Mesendoderm (in vitro differentiated cells): Measurements from ENCODE around the gene TXN2. TPM values are rescaled to one million over a fixed set of nuclear protein-coding genes. Genes with fewer than 3 reads are reported as not detected.

Experiments
- DNase-seq: peaks from one replicate; pipeline ENCODE4 v3.0.0; 2013
- H2AK5ac ChIP-seq: 2 replicates; pipeline ENCODE4 v1.6.1; 2013; ENCODE audit warnings: low read length, inconsistent platforms
- H2BK120ac ChIP-seq: 2 replicates; pipeline ENCODE4 v1.6.1; 2013; ENCODE audit warnings: low read depth, mild to moderate bottlenecking, low read length, moderate library complexity, mixed read lengths
- H2BK15ac ChIP-seq: replicated peaks from 2 replicates; pipeline ENCODE4 v1.6.1; 2013; ENCODE audit warnings: low read depth, mild to moderate bottlenecking, moderate library complexity
- H2BK5ac ChIP-seq: 2 replicates; pipeline ENCODE4 v1.6.1; 2013; ENCODE audit warnings: low read length, inconsistent platforms
- H3K18ac ChIP-seq: 2 replicates; pipeline ENCODE4 v1.6.1; 2013; ENCODE audit warnings: mild to moderate bottlenecking, low read length, mixed read lengths
- H3K23ac ChIP-seq: one replicate; pipeline ENCODE4 v1.6.1; 2013; ENCODE audit warnings: low read length
- H3K27ac ChIP-seq: 2 replicates; pipeline ENCODE4 v1.5.1; 2013; ENCODE audit warnings: low read depth, mild to moderate bottlenecking, inconsistent platforms, low read length, moderate library complexity
- H3K27me3 ChIP-seq: 2 replicates; pipeline ENCODE4 v1.6.1; 2013; ENCODE audit warnings: low read length, control low read depth, mild to moderate bottlenecking, inconsistent platforms; ENCODE audit not compliant: insufficient read depth, poor library complexity
- H3K36me3 ChIP-seq: 2 replicates; pipeline ENCODE4 v1.6.1; 2013; ENCODE audit warnings: low read length, inconsistent platforms; ENCODE audit not compliant: control insufficient read depth, insufficient read depth
- H3K4ac ChIP-seq: one replicate; pipeline ENCODE4 v1.6.1; 2013; ENCODE audit warnings: low read depth, mild to moderate bottlenecking, low read length, moderate library complexity
- H3K4me1 ChIP-seq: 2 replicates; pipeline ENCODE4 v1.6.1; 2013; ENCODE audit warnings: low read depth, low read length, inconsistent platforms; ENCODE audit not compliant: control insufficient read depth
- H3K4me2 ChIP-seq: 2 replicates; pipeline ENCODE4 v1.6.1; 2013; ENCODE audit warnings: low read length
- H3K4me3 ChIP-seq: 2 replicates; pipeline ENCODE4 v1.5.1; 2013; ENCODE audit warnings: mild to moderate bottlenecking, low read length
- H3K56ac ChIP-seq: one replicate; pipeline ENCODE4 v1.6.1; 2013; ENCODE audit warnings: low read length
- H3K79me1 ChIP-seq: 2 replicates; pipeline ENCODE4 v1.6.1; 2013; ENCODE audit warnings: low read length, inconsistent platforms
- H3K79me2 ChIP-seq: 2 replicates; pipeline ENCODE4 v1.6.1; 2013; ENCODE audit warnings: mild to moderate bottlenecking, low read length; ENCODE audit not compliant: control insufficient read depth, insufficient read depth
- H3K9ac ChIP-seq: 2 replicates; pipeline ENCODE4 v1.6.1; 2013; ENCODE audit warnings: low read length, inconsistent platforms
- H4K5ac ChIP-seq: one replicate; pipeline ENCODE4 v1.6.1; 2013; ENCODE audit warnings: low read length
- H4K8ac ChIP-seq: one replicate; pipeline ENCODE4 v1.6.1; 2013; ENCODE audit warnings: low read depth, mild to moderate bottlenecking, control low read depth, low read length, moderate library complexity
- WGBS: extraction: QIAGEN DNeasy Blood & Tissue Kit; methylation state at CpG from one replicate; pipeline ENCODE4 v1.1.7; 2013; ENCODE audit warnings: low lambda C conversion rate, missing lambda C conversion rate; ENCODE audit not compliant: insufficient coverage; ENCODE audit errors: extremely low coverage; 5-methylcytosine and 5-hydroxymethylcytosine counted together
- polyA plus RNA-seq, 2 experiments: library from polyadenylated mRNA; stranded (reverse); fragments of 200-250 nt; gene quantifications; one replicate each; pipeline ENCODE4 v1.2.3, GENCODE V29; 2013

The TXN2 gene
- 46.4 TPM for polyA plus RNA-seq (2013, experiment 1 of 2)
- 47.9 TPM for polyA plus RNA-seq (2013, experiment 2 of 2)

GRCh38 chr22:36481393-36482168, at the start of gene TXN2:
TSS of gene TXN2 (minus strand) at chr22:36481640. CDS start at chr22:36480837, 803 bp downstream.
- peak within 1 kb of the TSS; percentile 94 for H3K4ac ChIP-seq
- DNase-seq, result peak; percentile 98
- H3K9ac ChIP-seq, result peak within 1 kb of the TSS; percentile 72
- H2BK120ac ChIP-seq, result no peak within 1 kb of the TSS
- H3K4me1 ChIP-seq, result peaks cover 3% of the 10 kb centered on the region
- no peak within 1 kb of the TSS for H3K23ac ChIP-seq
- no peaks in the 10 kb centered on the region for H3K36me3 ChIP-seq
- H3K4me3 ChIP-seq, result peak within 1 kb of the TSS; percentile 43
- H2BK15ac ChIP-seq, result no peak within 1 kb of the TSS
- H3K27me3 ChIP-seq, result no peaks in the 10 kb centered on the region
- H4K5ac ChIP-seq, result peak within 1 kb of the TSS; percentile 81
- H3K18ac ChIP-seq, result peak within 1 kb of the TSS; percentile 63
- H3K27ac ChIP-seq, result peak within 1 kb of the TSS; percentile 66
- peaks cover 4% of the 10 kb centered on the region for H3K79me1 ChIP-seq
- no CpG with 5 or more reads among the region's 62 CpGs for WGBS
- H3K79me2 ChIP-seq, result no peaks in the 10 kb centered on the region
- peak within 1 kb of the TSS; percentile 83 for H4K8ac ChIP-seq
- H2AK5ac ChIP-seq, result peak within 1 kb of the TSS; percentile 35
- no peak within 1 kb of the TSS for H2BK5ac ChIP-seq
- peak within 1 kb of the TSS; percentile 87 for H3K56ac ChIP-seq
- peak within 1 kb of the TSS; percentile 68 for H3K4me2 ChIP-seq

GRCh38 chr22:36528795-36529751, 47.6 kb upstream of the TXN2 start, which contains the start of gene EIF3D:
TSS of gene EIF3D (minus strand) at chr22:36529166. CDS start at chr22:36526121, 3,045 bp downstream.
- peaks cover 5% of the 10 kb centered on the region for H3K79me1 ChIP-seq
- H3K27ac ChIP-seq, result peak within 1 kb of the TSS; percentile 93
- H3K4ac ChIP-seq, result peak within 1 kb of the TSS; percentile 73
- H2BK15ac ChIP-seq, result no peak within 1 kb of the TSS
- no peak within 1 kb of the TSS for H4K5ac ChIP-seq
- H3K27me3 ChIP-seq, result no peaks in the 10 kb centered on the region
- H2BK5ac ChIP-seq, result no peak within 1 kb of the TSS
- H3K56ac ChIP-seq, result peak within 1 kb of the TSS; percentile 91
- peaks cover 18% of the 10 kb centered on the region for H3K79me2 ChIP-seq
- H3K4me3 ChIP-seq, result peak within 1 kb of the TSS; percentile 80
- peak within 1 kb of the TSS; percentile 23 for H3K18ac ChIP-seq
- peaks cover 2% of the 10 kb centered on the region for H3K4me1 ChIP-seq
- peak; percentile 100 for DNase-seq
- H3K4me2 ChIP-seq, result peak within 1 kb of the TSS; percentile 88
- H4K8ac ChIP-seq, result peak within 1 kb of the TSS; percentile 83
- peak within 1 kb of the TSS; percentile 88 for H3K9ac ChIP-seq
- H3K23ac ChIP-seq, result no peak within 1 kb of the TSS
- peaks cover 8% of the 10 kb centered on the region for H3K36me3 ChIP-seq
- peak within 1 kb of the TSS; percentile 29 for H2BK120ac ChIP-seq
- H2AK5ac ChIP-seq, result peak within 1 kb of the TSS; percentile 71
- WGBS, result no CpG with 5 or more reads among the region's 82 CpGs

GRCh38 chr22:36528341-36528740, 46.9 kb upstream of the TXN2 start:
- peak overlapping the region; percentile 73 for H3K9ac ChIP-seq
- peaks cover 14% of the 10 kb centered on the region for H3K36me3 ChIP-seq
- no peak overlapping the region for H3K23ac ChIP-seq
- H2BK15ac ChIP-seq, result no peak overlapping the region
- H4K5ac ChIP-seq, result no peak overlapping the region
- no CpG with 5 or more reads among the region's 8 CpGs for WGBS
- no peak overlapping the region for H2BK120ac ChIP-seq
- peak overlapping the region; percentile 71 for H2AK5ac ChIP-seq
- peaks cover 5% of the 10 kb centered on the region for H3K79me1 ChIP-seq
- H3K27ac ChIP-seq, result no peak overlapping the region
- DNase-seq, result no peak
- H3K4me1 ChIP-seq, result peaks cover 2% of the 10 kb centered on the region
- H3K4me3 ChIP-seq, result peak overlapping the region; percentile 80
- H3K56ac ChIP-seq, result peak overlapping the region; percentile 88
- peak overlapping the region; percentile 23 for H3K18ac ChIP-seq
- H3K4me2 ChIP-seq, result peak overlapping the region; percentile 76
- H2BK5ac ChIP-seq, result no peak overlapping the region
- peaks cover 18% of the 10 kb centered on the region for H3K79me2 ChIP-seq
- H3K27me3 ChIP-seq, result no peaks in the 10 kb centered on the region
- peak overlapping the region; percentile 57 for H3K4ac ChIP-seq
- peak overlapping the region; percentile 83 for H4K8ac ChIP-seq

GRCh38 chr22:36522662-36523061, 41.2 kb upstream of the TXN2 start:
- Histone ChIP-seq H2BK15ac (no peak overlapping the region), H3K27me3 (no peaks in the 10 kb centered on the region), H3K56ac (no peak overlapping the region), H3K36me3 (peaks cover 35% of the 10 kb centered on the region), H3K4me1 (peaks cover 2% of the 10 kb centered on the region), H4K8ac (no peak overlapping the region), H3K4me2 (no peak overlapping the region), H3K18ac (no peak overlapping the region), H3K4me3 (no peak overlapping the region), H4K5ac (no peak overlapping the region), H3K79me2 (peaks cover 7% of the 10 kb centered on the region), H2AK5ac (no peak overlapping the region), H3K4ac (no peak overlapping the region), H3K27ac (no peak overlapping the region), H3K9ac (no peak overlapping the region), H3K23ac (no peak overlapping the region), H2BK5ac (no peak overlapping the region), H2BK120ac (no peak overlapping the region), H3K79me1 (peaks cover 5% of the 10 kb centered on the region)
- DNase-seq, result no peak
- no CpG with 5 or more reads among the region's 6 CpGs for WGBS

GRCh38 chr22:36520423-36520822, 39.0 kb upstream of the TXN2 start:
- H3K36me3 ChIP-seq, result peaks cover 39% of the 10 kb centered on the region
- no CpG with 5 or more reads among the region's 3 CpGs for WGBS
- H3K4me3 ChIP-seq, result no peak overlapping the region

More at GRCh38 chr22:36520423-36520822, 39.0 kb upstream of the TXN2 start:
- Histone ChIP-seq H3K79me1 (no peaks in the 10 kb centered on the region), H3K18ac (no peak overlapping the region), H3K23ac (no peak overlapping the region), H3K4ac (no peak overlapping the region), H3K9ac (no peak overlapping the region), H4K8ac (no peak overlapping the region), H4K5ac (no peak overlapping the region), H3K27me3 (no peaks in the 10 kb centered on the region), H3K4me1 (no peaks in the 10 kb centered on the region), H2BK15ac (no peak overlapping the region), H2BK5ac (no peak overlapping the region), H2AK5ac (no peak overlapping the region), H3K79me2 (no peaks in the 10 kb centered on the region), H2BK120ac (no peak overlapping the region), H3K56ac (no peak overlapping the region), H3K4me2 (no peak overlapping the region), H3K27ac (no peak overlapping the region)
- DNase-seq, result no peak
